Activated CD4-positive, alpha-beta T cell treated with anti-CD3 and anti-CD28 coated beads for 1 hour (primary cell): ENCODE data around the gene TCF4.

Source experiments
- DNase-seq: peaks from one replicate; pipeline ENCODE4 v3.0.0-alpha.2; 2020

The TCF4 gene

DNA sequence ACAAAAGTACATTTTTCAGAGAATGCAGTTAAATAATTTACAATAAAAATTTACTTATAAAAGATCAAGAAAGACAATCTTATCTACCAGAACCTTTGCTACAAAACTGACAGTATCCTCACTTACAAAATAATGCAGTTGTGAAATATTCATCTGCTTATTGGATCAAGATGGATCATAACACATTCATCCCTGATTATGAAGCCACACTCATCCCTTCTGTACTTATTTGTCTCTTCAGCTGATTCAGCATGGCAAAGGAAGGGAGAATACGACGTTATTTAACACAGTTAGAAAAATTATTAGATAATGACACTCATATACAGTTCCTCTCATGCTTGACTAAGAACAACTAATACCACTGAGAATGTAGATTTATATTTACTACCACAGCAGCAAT is 46.4 kb downstream of the TCF4 start:
- no peak for DNase-seq

DNA sequence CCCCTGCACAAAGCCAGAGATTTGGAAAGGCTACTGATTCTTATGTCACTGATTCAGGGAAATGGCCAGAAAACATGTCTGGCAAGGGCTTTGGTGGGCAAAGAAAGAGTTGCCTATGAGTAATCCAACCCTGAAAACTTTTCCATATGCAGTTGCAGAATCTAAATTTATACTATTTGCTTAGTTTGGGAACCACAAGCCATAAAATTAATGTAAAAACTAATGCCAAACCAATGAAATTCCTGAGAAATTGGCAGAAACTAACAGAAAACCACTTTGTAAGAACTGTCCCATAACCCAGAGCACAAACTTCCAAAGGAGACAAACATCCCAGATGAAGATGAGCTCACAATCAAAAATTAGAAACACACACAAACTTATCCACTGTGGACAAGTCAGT is 48.8 kb downstream of the TCF4 start:
- DNase-seq, result no peak

DNA sequence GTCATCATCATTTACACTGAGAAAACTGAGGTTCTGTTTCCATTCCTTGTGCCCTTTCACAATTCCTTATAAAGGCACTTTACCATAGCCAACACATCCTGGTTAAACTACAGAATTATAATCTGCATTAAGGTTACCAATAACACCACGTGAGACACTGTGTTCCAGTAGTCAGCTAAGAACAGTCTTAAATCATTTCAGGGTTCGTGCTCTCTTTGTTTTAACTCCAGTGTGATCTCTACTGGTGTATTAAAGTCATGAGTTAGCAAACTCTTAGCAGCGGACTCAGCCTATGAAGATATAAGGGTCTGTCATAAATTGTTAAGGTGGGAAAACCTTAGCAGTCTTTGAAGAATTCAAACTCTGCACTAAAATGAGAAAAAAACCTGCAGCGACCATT is 53.0 kb downstream of the TCF4 start:
- no peak for DNase-seq

DNA sequence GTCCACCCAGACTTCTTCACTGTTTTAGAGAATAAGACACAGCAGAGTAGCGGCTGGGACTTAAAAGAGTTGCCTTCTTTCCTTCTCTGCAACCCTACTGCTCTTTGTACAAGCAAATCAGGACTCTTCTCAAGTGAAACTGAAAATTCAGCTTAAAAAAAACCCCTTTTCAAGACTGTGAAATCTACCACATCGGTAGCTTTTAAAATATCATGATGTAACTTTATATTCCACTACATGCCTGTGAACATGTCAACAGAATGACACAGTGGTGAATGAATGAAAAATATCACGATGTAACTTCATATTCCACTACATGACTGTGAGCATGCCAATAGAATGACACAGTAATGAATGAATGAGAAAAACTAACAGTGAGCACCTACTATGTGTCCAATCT is 53.4 kb downstream of the TCF4 start:
- no peak for DNase-seq

DNA sequence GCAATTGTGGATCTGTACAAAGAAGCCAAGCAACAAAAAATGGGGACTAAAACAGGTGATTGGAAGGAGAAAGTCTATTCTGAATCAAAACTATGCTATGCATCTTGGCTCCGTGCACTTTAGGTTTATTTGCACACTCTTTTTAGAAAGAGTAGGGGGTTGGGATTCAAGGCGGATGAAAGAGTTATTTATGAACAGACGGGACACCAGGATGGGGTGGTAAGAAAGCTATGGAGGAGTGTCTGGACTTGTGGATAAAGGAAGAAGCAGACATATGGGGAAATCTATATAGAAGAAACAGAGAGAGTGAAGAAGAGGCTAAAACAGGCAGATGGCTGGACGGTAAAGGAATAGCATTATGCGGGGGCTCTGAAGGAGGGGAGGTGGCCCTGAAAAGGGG is 57.8 kb downstream of the TCF4 start:
- DNase-seq, result no peak

DNA sequence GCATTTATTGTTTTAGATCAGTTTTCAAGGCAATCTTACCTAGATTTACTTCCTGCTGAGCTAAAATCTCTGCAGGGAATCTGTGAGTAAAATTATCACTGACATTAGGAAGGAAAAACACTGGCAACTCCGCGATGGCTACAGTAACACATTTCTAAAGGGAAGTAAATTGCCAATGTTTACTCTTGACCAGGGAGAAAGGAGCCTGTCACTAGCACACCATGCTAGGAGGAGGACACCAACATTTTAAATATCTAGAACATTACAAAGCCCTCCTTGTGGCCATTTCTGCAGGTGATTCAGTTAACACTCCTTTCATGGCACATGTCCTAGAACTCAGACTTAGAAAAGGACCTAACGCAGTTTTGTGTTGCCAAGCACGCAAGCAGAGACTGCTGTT is 58.4 kb downstream of the TCF4 start:
- DNase-seq, result no peak

DNA sequence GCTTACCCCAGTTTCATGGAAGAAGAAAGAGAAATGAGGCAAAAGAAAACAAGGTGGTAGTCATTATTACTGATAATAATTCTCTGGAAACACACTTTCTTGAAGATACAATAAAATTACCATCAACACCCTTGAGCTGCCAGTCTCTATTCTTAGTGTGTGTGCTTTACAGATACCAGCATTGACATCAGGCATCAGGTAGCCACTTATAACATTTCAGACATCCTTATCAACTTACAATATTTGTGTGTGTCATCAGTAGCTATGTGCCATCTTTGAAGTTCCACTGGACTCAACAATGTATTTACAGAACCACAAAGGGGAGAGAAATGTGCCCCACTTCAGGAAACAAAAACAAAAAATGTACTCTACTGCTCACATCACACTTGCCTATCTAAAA is 62.1 kb downstream of the TCF4 start:
- DNase-seq, result no peak

DNA sequence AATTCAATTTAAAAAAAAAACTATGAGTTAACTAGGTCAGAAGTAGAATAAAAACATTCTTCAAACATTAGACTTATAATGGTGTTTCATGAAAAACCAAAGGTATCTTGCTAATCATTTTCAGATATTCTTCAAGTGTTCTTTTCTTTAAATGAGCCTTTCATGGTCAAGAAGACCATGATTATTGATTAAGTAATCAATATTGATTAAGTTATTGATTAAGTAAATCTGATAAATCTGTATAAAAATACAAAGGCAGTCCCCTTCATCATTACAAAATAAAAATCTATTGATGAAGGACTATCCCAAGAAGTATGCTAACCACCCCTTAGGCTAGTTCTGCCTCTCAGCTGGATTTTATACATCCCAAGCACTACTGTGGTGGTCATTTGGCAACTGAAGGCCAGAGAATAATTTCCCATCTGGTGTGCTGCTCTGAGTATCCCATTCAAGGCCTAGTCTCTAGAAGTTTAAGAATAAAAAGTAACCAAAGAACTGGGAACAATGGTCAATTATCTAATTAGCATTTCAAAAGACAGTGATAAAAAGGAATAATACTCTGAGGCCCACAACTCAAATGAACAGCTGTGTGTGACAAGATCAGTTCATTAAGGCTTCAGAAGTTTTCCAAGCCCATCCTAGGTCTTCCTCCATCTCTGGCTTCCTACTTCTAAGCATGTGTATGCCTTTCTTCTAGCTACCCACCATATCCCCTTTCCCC is 63.5 kb downstream of the TCF4 start:
- no peak for DNase-seq

DNA sequence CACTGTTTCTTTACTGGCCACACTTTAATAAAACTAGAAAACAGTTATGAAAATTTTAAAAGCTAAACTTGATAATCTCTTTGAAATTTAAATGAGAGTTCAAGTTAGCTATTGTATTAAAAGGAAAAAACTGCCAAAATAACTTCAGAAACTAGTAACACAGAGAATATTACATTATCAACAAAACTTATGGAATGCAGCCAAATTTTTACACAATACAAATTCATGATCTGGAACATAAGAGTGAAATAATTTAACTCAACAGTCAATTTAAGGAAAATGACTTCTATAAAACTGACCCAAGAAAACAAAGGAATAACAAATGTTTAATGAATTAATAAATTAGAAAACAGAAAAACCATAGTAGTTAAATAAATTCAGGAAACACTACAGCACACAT is 65.0 kb downstream of the TCF4 start:
- DNase-seq, result no peak

DNA sequence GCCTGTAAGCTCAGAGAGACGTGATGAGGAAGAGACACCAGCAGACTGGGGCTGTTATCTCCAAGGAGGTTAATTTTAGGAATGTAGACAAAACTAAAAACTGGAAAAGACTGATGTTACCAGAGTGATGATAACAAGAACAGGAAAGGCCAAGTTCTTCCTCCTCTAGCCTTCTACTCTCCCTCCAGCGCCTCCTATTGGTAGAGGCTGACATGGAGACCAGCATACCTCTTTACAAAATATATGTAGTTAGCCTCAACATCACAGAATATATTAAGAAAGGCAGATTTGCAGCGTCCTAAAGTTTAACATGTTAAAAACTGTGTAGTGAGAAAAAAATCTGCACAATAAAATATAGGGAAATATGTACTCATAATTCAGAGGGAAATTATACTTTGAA is 66.0 kb downstream of the TCF4 start:
- DNase-seq, result no peak

DNA sequence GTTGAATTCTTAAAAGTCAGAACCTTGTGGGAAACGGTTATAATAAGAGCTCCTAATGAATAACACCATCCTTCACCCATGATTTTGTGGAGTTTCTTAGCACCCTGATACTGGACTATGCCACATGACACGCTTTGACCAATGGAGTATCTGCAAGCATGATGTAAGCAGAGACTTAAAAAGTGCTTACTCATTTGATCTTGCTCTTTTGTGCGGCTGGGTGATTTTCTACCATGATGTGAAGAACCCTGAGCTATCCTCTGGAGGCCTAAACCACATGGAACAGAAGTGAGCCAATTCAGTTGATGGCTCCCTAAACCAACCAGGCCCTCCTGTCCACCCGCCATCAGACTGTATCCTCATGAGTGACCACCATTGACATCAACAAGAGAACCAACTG is 70.9 kb downstream of the TCF4 start:
- DNase-seq, result no peak

DNA sequence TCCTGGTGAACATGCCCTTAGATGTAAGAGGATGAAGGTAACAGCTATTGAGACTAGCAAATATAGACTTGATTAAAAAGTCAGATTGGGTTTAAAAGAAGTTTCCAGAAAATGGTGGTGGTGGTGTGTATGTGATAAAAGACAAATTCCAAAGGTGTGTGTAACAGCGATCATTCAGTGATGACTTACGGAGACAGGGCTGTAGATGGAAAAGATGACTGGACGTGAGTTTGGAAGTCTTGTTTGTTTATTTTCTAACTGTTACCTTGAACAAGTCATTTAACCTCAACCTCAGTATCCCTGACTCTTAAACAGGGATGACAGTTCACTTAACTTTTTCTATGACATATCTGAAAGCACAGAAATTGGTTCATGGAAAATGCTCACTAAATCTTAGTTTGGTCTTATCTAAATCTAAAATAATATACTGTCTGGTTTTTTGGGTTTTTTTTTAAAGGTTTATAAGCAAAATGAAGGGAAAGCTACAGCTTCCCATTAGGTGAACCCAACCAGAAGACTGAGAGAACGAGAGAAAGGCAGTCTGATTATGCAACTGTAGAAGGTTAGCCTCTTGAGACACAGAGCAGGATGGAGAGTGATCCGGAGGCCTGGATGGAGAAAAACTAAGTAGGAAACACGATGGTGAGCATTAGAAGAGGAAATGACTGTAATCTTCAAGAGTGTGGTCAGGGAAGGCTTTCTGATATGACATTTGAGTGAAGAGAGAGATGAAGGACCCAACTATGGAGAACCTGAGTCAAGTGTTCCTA is 71.9 kb downstream of the TCF4 start:
- DNase-seq, result no peak

DNA sequence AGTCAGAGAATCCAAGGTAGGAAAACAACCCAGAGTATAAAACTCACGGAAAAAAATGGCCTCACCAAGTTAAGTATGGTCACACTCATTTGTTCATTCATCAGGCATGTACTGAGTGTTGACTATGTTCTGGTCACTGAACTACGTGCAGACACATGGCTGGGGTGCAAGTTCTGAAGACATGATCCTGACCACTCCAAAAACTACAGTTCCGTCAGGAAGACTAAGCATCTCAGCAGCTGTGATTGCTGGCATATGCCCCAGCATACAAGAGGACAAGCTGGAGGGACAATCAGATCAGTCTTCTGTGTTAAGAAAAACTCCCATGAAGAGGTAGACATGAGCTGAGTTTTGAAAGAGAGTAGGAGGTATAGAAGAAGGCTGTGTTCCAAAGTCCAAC is 72.8 kb downstream of the TCF4 start:
- DNase-seq, result no peak

DNA sequence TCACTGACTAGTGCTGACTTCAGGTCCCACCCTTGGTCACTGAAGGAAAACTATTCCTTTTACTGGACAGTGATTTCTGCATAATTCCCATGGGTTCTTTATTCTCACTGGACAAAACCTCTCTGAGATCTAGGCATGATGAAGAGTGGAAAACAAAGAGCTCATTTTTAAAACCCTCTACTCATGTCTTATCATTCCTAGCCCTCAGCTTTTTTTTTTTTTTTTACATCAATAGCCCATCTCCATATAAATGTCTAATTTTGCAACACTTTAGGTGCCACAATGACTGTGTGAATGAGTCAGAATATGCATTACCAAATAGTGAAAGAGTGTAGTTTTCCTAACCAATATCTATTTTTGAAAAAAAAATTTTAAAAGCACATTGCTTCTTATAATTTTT is 74.8 kb downstream of the TCF4 start:
- no peak for DNase-seq

DNA sequence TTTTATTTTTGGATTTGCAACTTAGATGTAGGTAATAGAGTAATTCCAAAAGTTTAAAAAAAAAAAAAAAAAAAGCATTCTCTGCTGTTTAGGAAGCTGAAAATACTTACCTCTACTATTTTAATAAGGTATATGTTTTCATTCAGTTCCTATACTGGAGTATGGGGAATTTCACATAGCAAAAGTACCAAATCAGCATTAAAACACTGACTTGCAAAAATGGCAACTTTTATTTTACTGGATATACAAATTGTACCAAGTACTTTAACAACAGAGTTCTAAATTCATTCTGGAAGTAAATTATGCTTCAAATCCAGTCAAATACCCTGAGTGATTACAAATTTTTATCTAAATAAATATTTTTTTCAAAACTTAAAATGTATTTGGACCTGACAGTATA is 76.7 kb downstream of the TCF4 start:
- no peak for DNase-seq

DNA sequence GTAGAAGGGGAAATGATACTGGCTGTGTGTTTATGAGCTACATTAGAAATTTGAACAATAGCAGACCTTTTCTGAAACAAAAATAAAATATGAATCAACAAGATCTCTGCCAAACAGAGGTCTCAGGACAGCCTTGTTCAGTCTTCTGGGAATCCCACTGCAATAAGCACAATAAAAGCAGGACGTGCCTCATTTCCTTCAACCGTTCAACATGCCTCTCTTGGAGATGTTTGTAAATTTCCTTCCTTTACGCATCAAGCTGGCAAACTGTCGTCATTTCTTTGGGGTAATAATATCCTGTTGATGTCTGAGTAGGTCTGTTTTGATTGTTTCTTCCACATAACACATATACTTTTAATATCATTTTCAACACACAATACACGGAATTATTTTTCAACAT is 77.2 kb downstream of the TCF4 start:
- DNase-seq, result no peak

DNA sequence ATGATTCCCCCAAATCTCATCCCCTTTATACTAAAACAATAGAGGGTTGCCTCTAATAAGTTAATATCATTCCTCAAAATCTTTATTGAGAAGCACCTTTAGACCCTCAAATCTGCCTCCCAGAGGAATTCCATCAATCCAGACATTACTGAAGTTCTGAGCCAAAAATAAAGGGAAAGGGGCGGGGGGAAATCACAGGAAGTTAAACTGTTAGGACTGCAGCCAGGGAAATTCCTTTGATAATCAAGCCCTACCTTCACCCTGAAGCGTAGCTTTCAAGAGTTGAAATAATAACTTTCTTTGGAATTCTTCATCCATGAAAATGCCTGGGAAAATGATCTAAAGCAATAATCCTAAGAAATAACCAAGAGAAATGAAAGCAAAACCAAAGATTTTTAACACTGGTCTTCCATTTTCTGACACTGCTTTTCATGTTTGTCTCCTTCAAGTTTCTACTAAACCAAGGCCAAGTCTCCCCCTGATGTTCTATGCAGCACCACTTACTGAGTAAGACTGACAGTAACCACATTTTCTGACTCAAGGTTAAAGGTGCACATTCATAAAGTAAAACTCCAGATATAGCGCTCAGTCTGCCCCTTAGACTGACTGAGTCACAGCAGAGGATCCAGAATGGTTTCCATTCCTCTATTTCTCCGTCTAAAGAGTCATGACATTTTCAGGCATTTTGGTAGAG is 78.2 kb downstream of the TCF4 start:
- DNase-seq, result no peak

DNA sequence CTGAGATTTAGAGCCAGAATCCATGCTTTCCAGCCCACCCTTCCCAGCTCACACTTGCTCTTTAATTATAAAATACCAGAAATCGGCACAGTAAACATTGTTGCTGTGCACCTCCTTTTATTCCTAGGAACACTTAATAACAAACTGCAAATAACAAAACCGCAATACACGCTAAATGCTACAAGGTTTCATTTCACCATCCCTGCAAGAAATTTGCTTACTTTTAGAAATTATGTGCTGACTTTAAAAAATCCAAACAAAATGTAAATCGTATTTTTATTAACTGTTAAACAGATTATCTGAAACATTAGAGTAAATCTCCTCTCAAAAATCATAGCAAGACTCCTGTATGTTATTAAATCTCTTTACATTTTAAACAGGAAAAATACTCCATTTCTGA is 79.3 kb downstream of the TCF4 start:
- no peak for DNase-seq

DNA sequence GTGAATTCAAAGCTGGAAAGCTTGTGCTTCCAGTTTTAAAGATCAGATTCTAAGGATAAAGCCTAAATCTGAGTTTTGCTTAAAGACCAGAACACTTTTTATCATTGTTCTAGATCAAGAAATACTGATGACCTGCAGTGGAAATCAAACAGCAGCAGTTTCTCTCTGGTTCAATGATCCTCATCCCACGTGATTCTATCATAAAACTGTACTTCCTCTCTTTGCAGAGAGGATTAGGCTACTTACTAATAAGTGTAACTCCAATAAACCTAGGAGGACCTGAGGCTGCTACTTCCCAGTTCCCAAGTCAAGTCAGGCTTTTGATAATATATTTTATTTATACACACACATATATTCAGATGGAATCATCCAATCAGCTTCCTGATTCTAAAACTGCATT is 81.9 kb downstream of the TCF4 start:
- no peak for DNase-seq

DNA sequence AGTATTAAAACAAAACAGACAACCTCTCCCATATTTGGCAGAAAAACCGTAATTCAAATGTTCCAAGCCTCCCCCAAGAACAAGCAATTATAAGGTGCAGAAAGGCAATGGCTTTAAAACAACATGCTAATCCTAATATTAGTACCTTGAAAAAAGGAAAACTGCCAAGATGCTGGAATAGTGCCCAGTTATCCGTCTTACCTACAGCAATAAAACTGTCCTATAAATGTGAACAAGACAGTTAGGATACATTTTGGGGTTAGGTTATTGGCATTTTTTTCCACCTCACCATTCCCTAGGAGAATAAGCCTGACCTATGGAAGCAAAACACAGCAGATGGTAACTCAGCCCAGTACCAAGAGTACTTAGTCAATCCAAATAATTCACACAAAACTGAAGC is 83.2 kb downstream of the TCF4 start:
- no peak for DNase-seq

DNA sequence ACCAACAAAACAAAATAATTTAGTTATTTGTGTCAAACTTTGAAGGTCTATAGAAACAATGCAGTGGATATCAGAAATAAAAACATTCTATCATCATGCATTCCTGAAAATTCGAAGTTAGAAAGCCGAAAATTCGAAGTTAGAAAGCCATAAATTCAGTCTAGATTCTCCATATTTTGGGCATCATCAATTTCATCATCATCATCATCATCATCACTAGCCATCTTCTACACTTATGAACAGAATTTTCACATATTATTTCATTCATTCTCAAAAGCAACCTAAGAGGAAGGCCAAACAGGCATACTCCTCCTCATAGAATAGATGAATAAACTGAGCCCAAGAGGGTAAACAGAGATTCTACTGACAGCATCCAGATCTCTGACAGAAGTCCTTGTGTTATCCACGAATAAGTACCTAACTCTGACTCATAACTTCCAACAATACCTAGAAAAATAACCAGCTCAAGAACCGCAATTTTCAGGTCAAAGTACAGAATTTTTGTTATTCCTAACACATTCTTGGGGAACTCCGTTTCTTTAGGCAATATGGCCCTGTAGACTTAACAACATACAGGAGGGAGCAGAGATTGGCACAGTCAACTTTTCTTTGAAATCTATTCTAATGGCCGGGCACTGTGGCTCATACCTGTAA is 84.7 kb downstream of the TCF4 start:
- DNase-seq, result no peak

DNA sequence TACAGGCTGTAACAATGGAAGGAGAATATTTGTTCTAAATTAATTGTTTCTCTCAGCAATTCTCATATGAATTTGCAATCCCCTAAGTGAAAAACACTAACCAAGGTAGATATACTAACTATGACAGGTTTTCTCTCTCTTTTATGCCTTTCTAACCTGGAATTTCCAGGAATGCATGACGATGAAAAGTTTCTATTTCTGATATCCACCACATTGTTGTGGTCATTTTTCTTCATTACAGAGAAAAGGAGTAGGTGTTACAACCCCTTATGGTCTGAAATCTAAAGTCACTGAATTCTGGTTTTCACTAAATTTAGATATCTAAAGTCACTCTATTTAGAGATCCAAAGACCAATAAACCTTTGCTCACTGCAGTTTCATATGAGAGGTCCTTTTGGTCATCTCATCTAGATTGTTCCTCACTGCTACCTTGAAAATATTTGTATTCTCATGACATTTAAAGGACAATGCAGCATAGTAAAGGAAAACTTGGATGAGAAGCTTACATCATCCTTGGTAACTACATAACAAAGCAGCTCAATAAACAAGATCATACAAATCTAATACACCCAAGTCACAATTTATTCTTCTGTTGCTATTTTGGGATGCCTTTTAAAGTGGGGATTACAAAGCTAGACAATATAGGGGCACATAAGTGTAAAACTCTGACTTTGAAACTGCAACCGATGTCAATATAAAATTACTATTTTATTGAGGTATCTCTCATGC is 85.8 kb downstream of the TCF4 start:
- DNase-seq, result no peak

DNA sequence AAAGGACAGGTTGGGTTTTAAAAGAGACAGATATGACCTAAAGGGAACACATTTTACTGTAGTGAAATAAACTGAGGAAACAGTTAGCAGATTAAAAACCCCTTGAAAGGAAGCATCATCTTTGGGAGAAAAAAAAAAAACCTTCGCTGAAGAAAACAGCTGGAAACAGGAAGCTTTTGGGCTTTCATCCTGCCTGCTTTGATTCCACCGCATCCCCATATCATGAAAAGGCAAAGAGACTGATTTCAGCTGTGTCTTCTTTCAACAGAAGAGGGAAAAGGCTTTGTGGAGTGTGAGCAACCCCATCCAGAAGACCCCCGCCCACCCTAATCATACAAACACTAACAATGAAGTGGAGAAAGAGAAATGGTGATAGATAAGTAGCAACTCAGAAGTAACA is 86.4 kb downstream of the TCF4 start:
- no peak for DNase-seq
